ENCODE results near the gene SRRT.

SRRT gene

DNA sequence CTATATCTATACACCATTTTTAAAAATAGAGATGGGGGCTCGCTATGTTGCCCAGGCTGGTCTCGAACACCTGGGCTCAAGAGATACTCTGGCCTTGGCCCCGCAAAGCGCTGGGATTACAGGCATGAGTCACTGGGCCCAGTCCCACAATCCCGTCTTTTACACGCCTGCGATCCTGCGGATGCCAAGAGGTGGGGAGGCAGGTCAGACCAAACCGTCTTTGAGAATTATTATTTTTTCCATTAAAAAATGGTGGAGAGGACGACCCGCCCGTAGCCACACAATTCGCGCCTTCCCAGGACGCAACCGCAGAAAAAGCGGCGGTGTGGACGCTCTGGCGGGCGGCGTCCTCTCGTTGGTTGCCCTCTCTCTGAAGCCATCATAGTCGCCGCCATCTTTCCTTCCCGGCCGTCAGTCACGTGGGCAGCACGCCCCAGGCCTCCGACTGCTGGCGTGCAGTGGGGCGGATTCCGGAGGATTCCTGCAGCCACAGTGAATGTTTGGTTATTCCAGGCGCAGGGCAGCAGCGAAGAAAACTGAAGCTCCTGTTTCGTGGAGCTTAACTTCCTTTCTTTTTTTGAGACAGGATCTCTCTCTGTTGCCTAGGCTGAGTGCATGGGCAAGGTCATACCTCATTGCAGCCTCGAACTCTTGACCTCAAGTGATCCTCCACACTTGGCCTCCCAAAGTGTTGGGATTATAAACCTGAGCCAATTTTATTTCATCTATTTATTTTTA lies 37.6 kb upstream of the SRRT start:
- no peak for TF ChIP-seq GATA3 (IDR thresholded peaks at IDR 0.05; ENCODE audit: low read depth, low read length)
- no peak for TF ChIP-seq GATA2 (IDR thresholded peaks at IDR 0.05; ENCODE audit: low read depth, low read length)

DNA sequence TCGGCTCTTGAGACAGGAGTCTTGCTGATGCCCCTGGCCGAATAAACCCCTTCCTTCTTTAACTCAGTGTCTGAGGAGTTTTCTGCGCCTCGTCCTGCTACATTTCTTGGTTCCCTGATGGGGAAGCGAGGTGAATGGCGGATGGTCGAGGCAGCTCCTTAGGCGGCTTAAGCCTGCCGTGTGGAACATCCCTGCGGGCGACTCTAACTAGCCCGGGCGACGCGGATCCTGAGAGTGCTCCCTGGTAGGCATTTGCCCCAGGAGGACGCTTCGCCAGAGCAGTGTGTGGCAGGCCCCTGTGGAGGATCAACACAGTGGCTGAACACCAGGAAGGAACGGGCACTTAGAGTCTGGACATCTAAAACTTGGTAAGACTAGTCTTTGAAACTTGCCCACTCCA lies 35.5 kb upstream of the SRRT start:
- no peak for TF ChIP-seq GATA3 (IDR thresholded peaks at IDR 0.05; ENCODE audit: low read depth, low read length)
- no peak for TF ChIP-seq GATA2 (IDR thresholded peaks at IDR 0.05; ENCODE audit: low read depth, low read length)

DNA sequence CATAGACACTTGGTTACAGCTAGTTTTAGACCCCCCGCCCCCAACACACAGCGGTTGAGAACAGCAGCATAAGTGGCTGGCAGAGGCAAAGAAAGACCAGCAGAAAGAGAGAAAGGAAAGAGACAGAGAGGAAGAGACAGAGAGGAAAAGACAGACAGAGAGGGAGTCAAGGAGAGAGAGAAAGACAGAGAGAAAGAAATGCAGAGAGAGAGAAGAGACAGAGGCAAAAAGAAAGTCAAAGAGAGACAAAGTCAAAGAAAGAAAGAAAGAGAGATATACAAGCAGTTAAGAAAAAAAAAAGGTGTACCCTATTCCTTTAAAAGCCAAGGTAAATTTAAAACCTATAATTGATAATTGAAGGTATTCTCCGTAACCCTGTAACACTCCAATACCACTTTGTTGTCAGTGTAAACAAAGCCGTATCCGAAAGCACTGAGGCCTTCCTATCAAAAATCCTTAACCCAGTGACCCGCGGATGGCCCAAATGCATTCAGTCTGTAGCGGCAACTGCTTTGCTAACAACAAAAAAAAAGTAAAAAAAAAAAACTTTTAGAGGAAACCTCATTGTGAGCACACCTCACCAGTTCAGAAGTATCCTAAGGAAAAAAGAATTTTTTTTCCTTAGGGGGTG lies 34.3 kb upstream of the SRRT start:
- no peak for TF ChIP-seq GATA2 (IDR thresholded peaks at IDR 0.05; ENCODE audit: low read depth, low read length)
- no peak for TF ChIP-seq GATA3 (IDR thresholded peaks at IDR 0.05; ENCODE audit: low read depth, low read length)

DNA sequence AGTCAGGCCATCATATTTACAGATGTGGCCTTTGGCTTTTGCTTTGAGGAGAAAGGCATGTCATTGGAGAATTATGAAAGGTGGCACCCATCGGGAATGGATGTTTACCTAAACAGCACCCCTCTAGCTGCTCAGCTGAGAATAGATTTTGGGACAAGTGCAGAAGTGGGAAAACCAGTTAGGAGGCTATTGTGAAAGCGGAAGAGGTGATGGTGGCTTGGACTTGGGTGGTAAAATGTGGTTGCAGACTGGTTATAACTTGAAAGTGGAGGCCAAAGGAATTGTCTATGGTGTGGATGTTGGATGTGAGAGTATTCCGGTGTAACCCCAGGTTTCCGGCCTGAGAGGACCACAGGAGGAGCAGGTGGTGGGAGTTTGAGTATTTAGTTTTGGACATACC lies 27.5 kb upstream of the SRRT start:
- TF ChIP-seq GATA3 (IDR thresholded peaks at IDR 0.05; ENCODE audit: low read depth, low read length) (no peak), GATA2 (IDR thresholded peaks at IDR 0.05; ENCODE audit: low read depth, low read length) (no peak)

DNA sequence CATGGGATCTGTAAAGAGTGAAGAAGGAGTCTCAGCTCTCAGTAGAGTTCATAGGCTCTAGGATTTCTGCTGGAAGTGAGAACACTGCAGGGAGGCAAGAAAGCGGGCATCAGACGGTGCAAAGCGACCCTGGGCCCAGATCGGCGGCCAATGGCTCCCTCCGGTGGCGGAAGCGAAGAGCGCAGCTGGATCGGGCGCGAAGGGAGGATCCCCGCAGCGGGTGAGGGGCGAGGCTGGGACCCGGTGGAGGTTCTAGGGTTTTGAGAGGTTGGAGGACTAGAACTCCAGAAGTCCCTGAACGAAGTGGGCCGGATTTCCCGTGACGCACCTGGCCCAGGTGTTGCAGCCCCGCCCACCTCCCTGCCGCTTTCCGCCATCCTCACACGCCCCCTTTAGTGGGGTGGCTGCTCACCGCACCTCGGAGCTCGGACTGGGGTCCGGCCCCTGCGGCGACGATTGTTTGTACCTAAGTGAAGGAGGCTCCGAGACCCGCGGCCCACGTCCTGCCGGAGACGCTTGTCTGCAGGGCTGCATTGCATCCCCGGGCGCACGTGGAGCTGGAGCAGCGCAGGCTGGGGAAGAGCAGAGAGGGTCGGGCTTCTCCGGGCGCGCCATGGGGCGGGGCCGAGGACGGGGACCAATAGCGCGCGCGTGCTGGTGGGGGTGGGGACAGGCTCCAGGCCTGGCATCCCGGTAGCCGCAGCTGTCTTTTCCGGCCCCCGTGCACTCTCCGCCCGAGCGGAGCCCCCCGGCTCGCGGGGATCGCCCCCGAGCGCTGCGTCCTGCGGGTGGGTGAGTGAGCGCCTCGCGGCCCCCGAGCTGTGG lies 22.6 kb upstream of the SRRT start, which contains the start of gene SLC12A9:
Gene SLC12A9, plus strand, starts transcription at position 666 of the 825 bp plus-strand sequence. CDS start 1,485 bp downstream, outside the sequence.
- TF ChIP-seq GATA3 (IDR thresholded peaks at IDR 0.05; ENCODE audit: low read depth, low read length) (no peak), GATA2 (IDR thresholded peaks at IDR 0.05; ENCODE audit: low read depth, low read length) (no peak)

DNA sequence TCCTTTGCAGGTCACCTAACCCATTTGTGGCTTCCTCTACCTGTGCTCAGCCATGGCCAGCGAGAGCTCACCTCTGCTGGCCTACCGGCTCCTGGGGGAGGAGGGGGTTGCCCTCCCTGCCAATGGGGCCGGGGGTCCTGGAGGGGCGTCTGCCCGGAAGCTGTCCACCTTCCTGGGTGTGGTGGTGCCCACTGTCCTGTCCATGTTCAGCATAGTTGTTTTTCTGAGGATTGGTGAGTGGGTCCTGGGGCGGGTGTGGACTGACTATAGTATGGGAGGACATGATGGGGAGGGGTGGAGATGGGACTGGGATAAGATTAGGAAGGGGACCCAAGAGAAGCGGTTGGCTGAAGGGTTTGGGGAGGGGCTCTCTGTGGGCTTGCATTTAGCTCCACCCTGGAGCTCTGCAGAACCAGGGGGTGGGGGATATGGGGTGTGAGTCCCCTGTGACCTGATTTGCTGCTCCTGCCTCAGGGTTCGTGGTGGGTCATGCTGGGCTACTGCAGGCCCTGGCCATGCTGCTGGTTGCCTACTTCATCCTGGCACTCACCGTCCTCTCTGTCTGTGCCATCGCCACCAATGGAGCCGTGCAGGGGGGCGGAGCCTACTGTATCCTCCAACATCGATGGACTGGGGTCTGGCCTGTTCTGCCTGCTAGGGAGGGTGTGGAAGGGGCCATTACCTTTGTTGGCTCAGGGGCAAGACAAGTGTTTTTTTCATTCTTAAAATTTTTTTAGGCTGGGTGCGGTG lies 20.6 kb upstream of the SRRT start:
- TF ChIP-seq GATA3 (IDR thresholded peaks at IDR 0.05; ENCODE audit: low read depth, low read length) (no peak), GATA2 (IDR thresholded peaks at IDR 0.05; ENCODE audit: low read depth, low read length) (no peak)

DNA sequence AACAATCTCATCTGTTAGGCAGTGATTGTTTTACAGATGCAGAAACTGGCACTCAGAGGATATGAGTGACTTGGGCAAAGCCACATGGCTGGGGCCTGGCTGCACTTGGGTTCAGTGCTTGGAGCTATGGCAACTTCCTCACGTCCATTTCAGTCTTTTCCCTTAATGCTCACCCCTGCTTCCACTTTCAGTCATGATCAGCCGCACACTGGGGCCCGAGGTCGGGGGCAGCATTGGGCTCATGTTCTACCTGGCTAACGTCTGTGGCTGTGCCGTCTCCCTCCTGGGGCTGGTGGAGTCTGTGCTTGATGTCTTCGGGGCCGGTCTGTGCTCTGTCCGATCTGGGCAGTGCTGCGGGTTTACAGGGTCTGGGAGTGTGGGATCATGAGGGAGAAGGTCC lies 19.4 kb upstream of the SRRT start:
- TF ChIP-seq GATA2 (IDR thresholded peaks at IDR 0.05; ENCODE audit: low read depth, low read length): no peak
- no peak for TF ChIP-seq GATA3 (IDR thresholded peaks at IDR 0.05; ENCODE audit: low read depth, low read length)

DNA sequence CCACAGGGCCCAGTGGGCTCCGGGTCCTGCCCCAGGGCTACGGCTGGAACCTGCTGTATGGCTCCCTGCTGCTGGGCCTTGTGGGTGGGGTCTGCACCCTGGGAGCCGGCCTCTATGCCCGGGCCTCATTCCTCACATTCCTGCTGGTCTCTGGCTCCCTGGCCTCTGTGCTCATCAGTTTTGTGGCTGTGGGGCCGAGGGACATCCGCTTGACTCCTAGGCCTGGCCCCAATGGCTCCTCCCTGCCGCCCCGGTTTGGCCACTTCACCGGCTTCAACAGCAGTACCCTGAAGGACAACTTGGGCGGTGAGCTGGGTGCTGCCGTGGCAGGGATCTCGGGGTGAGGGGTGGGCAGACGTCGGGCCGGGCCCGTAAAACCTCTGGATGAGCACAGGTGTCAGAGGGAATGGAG lies 18.0 kb upstream of the SRRT start:
- TF ChIP-seq GATA3 (IDR thresholded peaks at IDR 0.05; ENCODE audit: low read depth, low read length) (no peak), GATA2 (IDR thresholded peaks at IDR 0.05; ENCODE audit: low read depth, low read length) (no peak)

DNA sequence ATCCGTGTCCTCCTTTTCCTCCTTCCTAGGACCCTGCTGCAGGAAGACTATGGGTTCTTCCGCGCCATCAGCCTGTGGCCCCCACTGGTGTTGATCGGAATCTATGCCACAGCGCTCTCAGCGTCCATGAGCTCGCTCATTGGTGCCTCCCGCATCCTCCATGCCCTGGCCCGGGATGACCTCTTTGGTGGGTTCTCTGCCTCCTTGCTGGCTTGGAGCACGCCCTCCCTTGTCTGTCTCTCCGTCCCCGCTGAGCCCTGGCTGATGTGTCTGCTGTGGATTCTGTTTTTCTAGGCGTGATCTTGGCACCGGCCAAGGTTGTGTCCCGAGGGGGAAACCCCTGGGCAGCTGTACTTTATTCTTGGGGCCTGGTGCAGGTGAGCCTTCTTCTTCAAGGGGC lies 15.0 kb upstream of the SRRT start:
- TF ChIP-seq GATA3 (IDR thresholded peaks at IDR 0.05; ENCODE audit: low read depth, low read length) (no peak), GATA2 (IDR thresholded peaks at IDR 0.05; ENCODE audit: low read depth, low read length) (no peak)

DNA sequence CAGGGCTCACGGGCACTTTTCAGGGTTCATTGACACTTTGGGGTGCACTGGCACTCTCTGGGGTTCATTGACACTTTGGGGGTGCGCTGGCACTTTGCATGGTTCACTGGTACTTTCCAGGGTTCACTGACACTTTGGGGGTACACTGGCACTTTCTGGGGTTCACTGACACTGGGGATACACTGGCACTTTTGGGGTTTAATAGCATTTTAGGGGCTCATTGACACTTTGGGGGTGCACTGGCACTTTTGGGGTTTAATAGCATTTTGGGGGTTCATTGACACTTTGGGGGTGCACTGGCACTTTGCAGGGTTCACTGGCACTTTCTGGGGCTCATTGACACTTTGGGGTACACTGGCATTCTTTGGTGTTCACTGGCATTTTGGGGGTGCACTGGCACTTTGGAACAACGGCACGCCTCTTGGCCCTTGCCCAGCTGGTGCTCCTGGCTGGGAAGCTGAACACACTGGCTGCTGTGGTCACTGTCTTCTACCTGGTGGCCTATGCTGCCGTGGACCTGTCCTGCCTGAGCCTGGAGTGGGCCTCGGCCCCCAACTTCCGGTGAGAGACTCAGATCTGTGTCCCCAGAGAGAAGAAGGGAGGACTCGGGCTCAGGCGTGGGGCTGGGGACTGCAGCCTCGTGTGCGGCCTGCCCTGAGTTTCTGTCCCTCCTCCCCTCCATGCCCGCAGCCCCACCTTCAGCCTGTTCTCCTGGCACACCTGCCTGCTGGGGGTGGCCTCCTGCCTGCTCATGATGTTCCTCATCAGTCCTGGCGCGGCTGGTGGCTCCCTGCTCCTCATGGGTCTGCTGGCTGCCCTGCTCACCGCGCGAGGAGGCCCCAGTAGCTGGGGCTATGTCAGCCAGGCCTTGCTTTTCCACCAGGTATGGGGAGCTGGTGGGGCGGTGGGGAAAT lies 13.9 kb upstream of the SRRT start:
- TF ChIP-seq GATA3 (IDR thresholded peaks at IDR 0.05; ENCODE audit: low read depth, low read length): no peak
- TF ChIP-seq GATA2 (IDR thresholded peaks at IDR 0.05; ENCODE audit: low read depth, low read length): no peak

DNA sequence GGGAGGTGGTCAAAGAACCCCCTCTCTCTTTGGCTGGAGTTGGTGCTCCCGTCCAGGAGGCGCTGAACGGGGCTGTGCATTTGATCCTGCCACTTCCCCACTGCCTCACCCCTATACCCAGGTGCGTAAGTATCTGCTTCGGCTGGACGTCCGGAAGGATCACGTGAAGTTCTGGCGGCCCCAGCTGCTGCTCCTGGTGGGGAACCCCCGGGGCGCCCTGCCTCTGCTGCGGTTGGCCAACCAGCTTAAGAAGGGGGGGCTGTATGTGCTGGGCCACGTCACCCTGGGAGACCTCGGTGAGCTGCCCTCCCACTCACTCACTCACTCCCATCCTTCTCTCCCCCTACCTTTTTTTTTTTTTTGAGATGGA lies 13.3 kb upstream of the SRRT start:
- no peak for TF ChIP-seq GATA2 (IDR thresholded peaks at IDR 0.05; ENCODE audit: low read depth, low read length)
- no peak for TF ChIP-seq GATA3 (IDR thresholded peaks at IDR 0.05; ENCODE audit: low read depth, low read length)

DNA sequence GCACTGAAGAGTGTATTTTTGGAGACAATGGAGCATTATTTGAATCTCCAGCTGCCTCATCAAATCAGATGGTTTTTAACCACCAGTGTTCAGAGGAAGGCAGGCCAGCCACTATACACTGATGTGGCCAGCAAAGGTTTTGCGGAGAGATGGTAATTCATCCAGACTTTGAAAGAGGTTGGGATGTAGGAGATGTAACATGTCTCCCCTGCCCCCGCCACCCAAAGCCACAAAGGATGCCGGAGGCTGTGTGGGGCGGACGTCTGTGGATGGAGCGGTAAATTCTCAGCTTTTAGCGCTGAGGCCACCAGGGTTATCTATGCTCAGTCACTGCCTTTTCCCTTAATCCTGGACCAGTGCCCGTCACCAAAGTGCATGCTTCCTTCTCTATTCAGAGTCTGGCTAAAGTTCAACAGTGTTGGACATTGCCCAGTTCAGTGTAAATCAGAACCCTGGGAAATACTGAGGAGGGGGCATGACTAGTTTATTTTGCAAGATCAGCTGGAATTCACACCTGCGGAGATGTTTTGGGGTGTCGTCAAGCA lies 11.4 kb upstream of the SRRT start:
- TF ChIP-seq GATA2 (IDR thresholded peaks at IDR 0.05; ENCODE audit: low read depth, low read length): no peak
- TF ChIP-seq GATA3 (IDR thresholded peaks at IDR 0.05; ENCODE audit: low read depth, low read length): no peak
